Tibial artery (tissue), 4 donors: ENCODE results near the gene RBMS3.

Source experiments
- DNase-seq, 2 donors: peaks; one replicate each; pipeline ENCODE4 v3.0.0-alpha.2; 2019
- H3K27ac ChIP-seq, 2 donors: fragments of 200-600 bp; sonication (generic) in 1 of 2; 1 replicate in 1 of 2; 2 replicates in 1 of 2; pipeline ENCODE4 v1.5.1; 2018 to 2019; ENCODE audit warnings: mild to moderate bottlenecking in 1 of 2
- H3K27me3 ChIP-seq, 2 donors: fragments of 200-600 bp; sonication (generic) in 1 of 2; one replicate each; pipeline versions ENCODE4 v1.5.1 to v1.6.0; 2016 to 2019
- H3K36me3 ChIP-seq, 3 donors: fragments of 200-600 bp; sonication (generic) in 2 of 3; one replicate each; pipeline ENCODE4 v1.5.1; 2016 to 2019; ENCODE audit warnings: mild to moderate bottlenecking in 2 of 3
- H3K4me1 ChIP-seq, 4 donors: fragments of 200-600 bp; sonication (generic) in 2 of 4; 1 replicate in 3 of 4; 2 replicates in 1 of 4; pipeline ENCODE4 v1.5.1; 2016 to 2019
- H3K4me3 ChIP-seq, 2 donors: fragments of 200-600 bp; sonication (generic) in 1 of 2; 1 replicate in 1 of 2; 2 replicates in 1 of 2; pipeline ENCODE4 v1.5.1; 2018 to 2019; ENCODE audit warnings: mild to moderate bottlenecking in 2 of 2
- H3K9me3 ChIP-seq, 3 donors: fragments of 200-600 bp; sonication (generic) in 1 of 3; one replicate each; pipeline ENCODE4 v1.5.1; 2016 to 2019
- CTCF ChIP-seq, 2 experiments: fragments of 200-600 bp in 1 of 2; fragments of 450-650 bp in 1 of 2; IDR thresholded peaks; one replicate each; pipeline ENCODE4 v1.5.1; 2017 to 2019; ENCODE audit warnings: antibody characterized with exemption in 2 of 2, mild to moderate bottlenecking in 1 of 2, moderate library complexity in 1 of 2
- intact Hi-C: fragments of 100-400 bp; cut with DNase I; formaldehyde crosslinking; loops from one replicate; pipeline ENCODE4 v1.15.0; 2023; ENCODE audit warnings: low total_unique reads

RBMS3 gene

GRCh38 chr3:29870136-29870535 is 589.3 kb downstream of the RBMS3 start:
- Histone ChIP-seq H3K36me3 (no peaks in the 10 kb centered on the region), H3K4me3 (no peak overlapping the region), H3K27ac (no peak overlapping the region), H3K9me3 (peaks cover 0 to 15% (median 6%) of the 10 kb centered on the region in 3 donors), H3K4me1 (peaks cover 0 to 3% (median 0%) of the 10 kb centered on the region in 4 donors), H3K27me3 (no peaks in the 10 kb centered on the region)
- no peak for DNase-seq
- intact Hi-C loops: no loop called here
- no peak for TF ChIP-seq CTCF (IDR thresholded peaks at IDR 0.05)

GRCh38 chr3:29871087-29871486 is 590.2 kb downstream of the RBMS3 start:
- H3K9me3 ChIP-seq: peaks cover 0 to 15% (median 6%) of the 10 kb centered on the region in 3 donors
- intact Hi-C loops: no loop called here
- no peaks in the 10 kb centered on the region for H3K27me3 ChIP-seq
- H3K4me3 ChIP-seq: no peak overlapping the region
- H3K27ac ChIP-seq: no peak overlapping the region
- TF ChIP-seq CTCF (IDR thresholded peaks at IDR 0.05): no peak
- no peaks in the 10 kb centered on the region for H3K4me1 ChIP-seq
- no peaks in the 10 kb centered on the region for H3K36me3 ChIP-seq
- no peak for DNase-seq

GRCh38 chr3:29880809-29881208 is 599.9 kb downstream of the RBMS3 start:
- H3K4me3 ChIP-seq: no peak overlapping the region
- H3K27me3 ChIP-seq: no peaks in the 10 kb centered on the region
- no peaks in the 10 kb centered on the region for H3K36me3 ChIP-seq
- no peaks in the 10 kb centered on the region for H3K9me3 ChIP-seq
- intact Hi-C loops: no loop called here
- no peak for DNase-seq
- H3K27ac ChIP-seq: no peak overlapping the region
- peaks cover 0 to 3% (median 0%) of the 10 kb centered on the region in 4 donors for H3K4me1 ChIP-seq
- TF ChIP-seq CTCF (IDR thresholded peaks at IDR 0.05): no peak

GRCh38 chr3:29887451-29887850 is 606.6 kb downstream of the RBMS3 start:
- no peak overlapping the region for H3K27ac ChIP-seq
- TF ChIP-seq CTCF (IDR thresholded peaks at IDR 0.05): no peak
- intact Hi-C loops: no loop called here

GRCh38 chr3:29889215-29889614 is 608.3 kb downstream of the RBMS3 start:
- H3K36me3 ChIP-seq: peaks cover 0 to 6% (median 0%) of the 10 kb centered on the region in 3 donors
- peaks cover 0 to 27% (median 0%) of the 10 kb centered on the region in 4 donors for H3K4me1 ChIP-seq
- no peak overlapping the region for H3K4me3 ChIP-seq
- intact Hi-C loops: no loop called here
- H3K27ac ChIP-seq: no peak overlapping the region
- no peak for DNase-seq
- H3K9me3 ChIP-seq: no peaks in the 10 kb centered on the region
- TF ChIP-seq CTCF (IDR thresholded peaks at IDR 0.05): no peak
- H3K27me3 ChIP-seq: no peaks in the 10 kb centered on the region

More at GRCh38 chr3:29887451-29887850, 606.6 kb downstream of the RBMS3 start:
- Histone ChIP-seq H3K36me3 (peaks cover 0 to 6% (median 0%) of the 10 kb centered on the region in 3 donors), H3K4me3 (no peak overlapping the region), H3K4me1 (peaks cover 0 to 20% (median 0%) of the 10 kb centered on the region in 4 donors), H3K27me3 (no peaks in the 10 kb centered on the region), H3K9me3 (no peaks in the 10 kb centered on the region)
- no peak for DNase-seq

- no peak for DNase-seq
- Histone ChIP-seq H3K9me3 (no peaks in the 10 kb centered on the region), H3K27me3 (no peaks in the 10 kb centered on the region), H3K27ac (no peak overlapping the region), H3K4me1 (peaks cover 0 to 27% (median 0%) of the 10 kb centered on the region in 4 donors), H3K36me3 (peaks cover 0 to 6% (median 0%) of the 10 kb centered on the region in 3 donors), H3K4me3 (no peak overlapping the region)
- TF ChIP-seq CTCF (IDR thresholded peaks at IDR 0.05): no peak
- intact Hi-C loops: no loop called here
Measured at GRCh38 chr3:29890801-29891200, 609.9 kb downstream of the RBMS3 start.
